Prostate gland (tissue), 2 donors: Measurements from ENCODE around the gene TSPAN18. TPM values are rescaled to one million over a fixed set of nuclear protein-coding genes. Genes with fewer than 3 reads are reported as not detected.

Source experiments
- DNase-seq: peaks from one replicate; pipeline ENCODE4 v3.0.0-alpha.2; 2019; ENCODE audit warnings: low spot score
- H3K27ac ChIP-seq, 2 donors: fragments of 200-600 bp; sonication (generic); 2 replicates each; pipeline ENCODE4 v1.5.1; 2017 to 2019
- H3K27me3 ChIP-seq: fragments of 200-600 bp; sonication (generic); replicated peaks from 2 replicates; pipeline ENCODE4 v1.5.1; 2019; ENCODE audit not compliant: insufficient read depth
- H3K36me3 ChIP-seq, 2 donors: fragments of 200-600 bp; sonication (generic); 1 replicate in 1 of 2; 2 replicates in 1 of 2; pipeline versions ENCODE4 v1.5.1 to v1.8.1; 2017 to 2019
- H3K4me1 ChIP-seq: fragments of 200-600 bp; sonication (generic); replicated peaks from 2 replicates; pipeline ENCODE4 v1.5.1; 2019
- H3K4me3 ChIP-seq, 2 donors: fragments of 200-600 bp; sonication (generic); 2 replicates each; pipeline ENCODE4 v1.5.1; 2017 to 2019
- H3K9me3 ChIP-seq: fragments of 200-600 bp; sonication (generic); 2 replicates; pipeline ENCODE4 v1.5.1; 2017
- CTCF ChIP-seq, 4 experiments: fragments of 200-600 bp in 2 of 4; fragments of 450-650 bp in 2 of 4; sonication (generic) in 2 of 4; IDR thresholded peaks; 1 replicate in 3 of 4; 2 replicates in 1 of 4; pipeline ENCODE4 v1.5.1; 2016 to 2019; ENCODE audit warnings: antibody characterized with exemption in 4 of 4, mild to moderate bottlenecking in 2 of 4, moderate library complexity in 2 of 4
- POLR2A ChIP-seq: fragments of 450-650 bp; IDR thresholded peaks from one replicate; pipeline ENCODE4 v1.6.1; 2016; ENCODE audit warnings: antibody characterized with exemption, mild to moderate bottlenecking
- POLR2AphosphoS5 ChIP-seq: sonication (generic); formaldehyde crosslinking; IDR thresholded peaks from one replicate; pipeline ENCODE4 v1.6.1; 2017; ENCODE audit warnings: antibody characterized with exemption
- WGBS: methylation state at CpG from one replicate; pipeline ENCODE4 v1.1.5; 2018; 5-methylcytosine and 5-hydroxymethylcytosine counted together
- intact Hi-C: fragments of 100-400 bp; cut with DNase I; formaldehyde crosslinking; loops from one replicate; pipeline ENCODE4 v1.14.2; 2022
- total RNA-seq, 2 donors: library from RNA; depleted of rRNA; stranded (reverse); fragments of >200 nt; gene quantifications; one replicate each; pipeline ENCODE4 v1.1.0, GENCODE V29; 2016

The TSPAN18 gene
- total RNA-seq, 2 donors from 2014 or later = 4.1 to 6.6 TPM

DNA sequence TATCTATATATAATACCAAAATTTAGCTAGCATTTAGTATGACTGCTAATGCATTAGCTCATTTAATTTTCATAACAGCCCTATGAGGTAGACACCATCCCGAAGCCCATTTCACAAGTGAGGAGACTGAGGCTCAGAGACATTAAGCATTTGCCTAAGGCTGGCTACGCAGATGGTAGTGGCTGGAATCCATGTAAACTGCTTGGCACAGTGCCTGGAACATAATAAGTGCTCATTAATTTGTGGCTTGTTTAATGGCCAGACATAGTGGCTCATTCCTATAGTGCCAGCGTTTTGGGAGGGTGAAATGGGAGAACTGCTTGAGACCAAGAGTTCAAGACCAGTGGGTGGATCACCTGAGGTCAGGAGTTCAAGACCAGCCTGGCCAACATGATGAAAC, 241.7 kb downstream of the TSPAN18 start:
- intact Hi-C loops = no loop called here
- no peak overlapping the region for H3K27ac ChIP-seq
- H3K27me3 ChIP-seq = no peaks in the 10 kb centered on the region
- no peaks in the 10 kb centered on the region for H3K4me1 ChIP-seq
- no peaks in the 10 kb centered on the region for H3K9me3 ChIP-seq
- 64% methylated on average over 3 of the region's 3 CpGs for WGBS
- TF ChIP-seq CTCF (IDR thresholded peaks at IDR 0.05) = no peak
- TF ChIP-seq POLR2A = no peak
- no peak for TF ChIP-seq POLR2AphosphoS5
- no peak for DNase-seq
- no peak overlapping the region for H3K4me3 ChIP-seq
- H3K36me3 ChIP-seq = no peaks in the 10 kb centered on the region

DNA sequence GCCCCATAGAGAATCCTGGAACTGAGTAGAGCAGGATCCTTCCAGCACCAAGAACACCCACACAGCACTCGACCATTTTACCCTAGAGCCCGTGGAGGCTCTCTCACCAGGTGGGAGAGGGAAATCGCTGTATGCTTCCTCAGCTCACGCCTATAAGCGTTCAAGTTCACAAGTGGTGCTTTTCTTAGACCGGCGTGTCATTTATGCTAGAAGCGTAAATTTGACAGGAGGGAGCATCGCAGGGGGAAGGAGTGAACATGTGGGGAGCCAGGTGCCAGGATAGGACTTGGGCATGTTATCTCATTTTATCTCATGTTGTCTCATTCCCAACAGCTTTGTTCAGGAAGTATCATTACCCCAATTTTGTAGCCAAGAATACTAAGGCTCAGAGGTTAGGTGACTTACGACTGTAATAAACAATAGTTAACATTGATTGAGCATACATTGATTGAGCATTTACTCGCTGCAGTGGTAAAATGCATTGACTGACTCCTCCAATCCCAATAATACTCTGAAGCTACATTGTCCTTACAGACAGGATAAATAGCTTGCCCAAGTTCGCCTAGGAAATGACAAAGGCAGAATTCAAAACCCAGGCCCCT, 243.0 kb downstream of the TSPAN18 start:
- H3K27me3 ChIP-seq = no peaks in the 10 kb centered on the region
- no peak for DNase-seq

DNA sequence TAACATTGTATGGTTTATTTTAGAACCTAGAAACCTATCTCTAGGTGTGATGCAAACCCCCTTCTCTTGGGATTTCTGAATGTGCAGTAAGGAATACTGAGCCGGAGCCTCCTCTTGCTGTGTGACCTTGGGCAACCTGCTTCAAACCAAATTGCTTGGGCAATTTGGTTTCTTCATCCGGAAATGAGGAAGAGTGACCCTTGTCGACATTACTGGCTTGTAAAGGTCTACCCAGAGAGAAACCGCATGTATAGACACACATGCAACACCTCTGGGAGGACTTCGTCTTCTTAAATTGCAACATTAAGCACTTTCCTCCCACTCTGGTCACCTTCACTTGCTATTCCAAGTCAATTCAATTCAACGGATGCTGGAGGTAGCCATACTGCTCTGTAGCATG, 243.5 kb downstream of the TSPAN18 start:
- Histone ChIP-seq H3K4me1 (no peaks in the 10 kb centered on the region), H3K4me3 (no peak overlapping the region), H3K9me3 (no peaks in the 10 kb centered on the region), H3K27ac (no peak overlapping the region), H3K27me3 (no peaks in the 10 kb centered on the region), H3K36me3 (no peaks in the 10 kb centered on the region)
- TF ChIP-seq CTCF (IDR thresholded peaks at IDR 0.05) (no peak), POLR2A (no peak), POLR2AphosphoS5 (no peak)
- intact Hi-C loops = no loop called here
- no peak for DNase-seq
- WGBS = 81% methylated on average over 6 of the region's 6 CpGs

More for the DNA sequence above, 243.0 kb downstream of the TSPAN18 start:
- intact Hi-C loops = no loop called here
- no peaks in the 10 kb centered on the region for H3K4me1 ChIP-seq
- no peaks in the 10 kb centered on the region for H3K9me3 ChIP-seq
- WGBS = 86% methylated on average over 12 of the region's 12 CpGs
- TF ChIP-seq POLR2A (no peak), CTCF (IDR thresholded peaks at IDR 0.05) (no peak), POLR2AphosphoS5 (no peak)
- H3K4me3 ChIP-seq = no peak overlapping the region
- H3K27ac ChIP-seq = no peak overlapping the region
- H3K36me3 ChIP-seq = no peaks in the 10 kb centered on the region

DNA sequence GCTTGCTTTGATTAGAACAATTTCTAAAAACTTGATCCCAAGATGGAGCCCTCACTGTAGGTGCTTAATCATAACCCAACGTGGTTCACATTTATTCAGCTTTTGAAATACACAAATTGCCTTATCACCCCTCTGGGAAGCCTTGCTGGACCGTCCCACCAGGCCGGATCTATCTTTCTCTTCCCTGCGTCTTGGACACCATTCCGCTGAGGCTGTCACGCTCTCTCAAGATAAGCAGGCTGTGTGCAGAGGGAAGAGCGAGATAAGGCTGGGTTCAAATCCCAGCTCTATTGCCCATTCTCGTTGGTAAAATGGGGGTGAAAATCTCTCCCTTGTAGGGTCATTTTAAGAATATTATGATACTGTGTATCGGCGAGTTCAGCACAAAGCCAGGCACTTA, 244.4 kb downstream of the TSPAN18 start:
- Histone ChIP-seq H3K4me1 (no peaks in the 10 kb centered on the region), H3K27me3 (no peaks in the 10 kb centered on the region), H3K27ac (no peak overlapping the region), H3K36me3 (no peaks in the 10 kb centered on the region), H3K9me3 (no peaks in the 10 kb centered on the region), H3K4me3 (no peak overlapping the region)
- no peak for TF ChIP-seq POLR2A
- no peak for TF ChIP-seq POLR2AphosphoS5
- TF ChIP-seq CTCF (IDR thresholded peaks at IDR 0.05) = no peak
- WGBS = 92% methylated on average over 10 of the region's 10 CpGs
- DNase-seq = no peak
- intact Hi-C loops = no loop called here

GRCh38 chr11:44972746-44973435, 246.1 kb downstream of the TSPAN18 start:
- H3K9me3 ChIP-seq = no peaks in the 10 kb centered on the region
- intact Hi-C loops = no loop called here
- no peak for TF ChIP-seq CTCF (IDR thresholded peaks at IDR 0.05)
- TF ChIP-seq POLR2A = no peak
- TF ChIP-seq POLR2AphosphoS5 = no peak
- DNase-seq = no peak
- no peaks in the 10 kb centered on the region for H3K36me3 ChIP-seq
- no peak overlapping the region for H3K4me3 ChIP-seq
- H3K27ac ChIP-seq = no peak overlapping the region
- 86% methylated on average over 19 of the region's 19 CpGs for WGBS
- no peaks in the 10 kb centered on the region for H3K4me1 ChIP-seq
- no peaks in the 10 kb centered on the region for H3K27me3 ChIP-seq
